GM12873 (cell line): ENCODE results near the gene PARP11.

Source experiments
- CTCF ChIP-seq: IDR thresholded peaks from 2 replicates; pipeline ENCODE4 v1.5.1; 2012; ENCODE audit warnings: low read depth, mild to moderate bottlenecking, moderate library complexity, low read length, control low read depth; ENCODE audit not compliant: insufficient read depth; ENCODE audit errors: missing control alignments

PARP11 gene

GRCh38 chr12:3795492-3796133 is 77.6 kb downstream of the PARP11 start:
- no peak for TF ChIP-seq CTCF

- no peak for TF ChIP-seq CTCF
These were observed 78.1 kb downstream of the PARP11 start for GRCh38 chr12:3795066-3795465.

- no peak for TF ChIP-seq CTCF
These were observed 80.4 kb downstream of the PARP11 start for GRCh38 chr12:3792623-3793288.

- no peak for TF ChIP-seq CTCF
These were observed 81.8 kb downstream of the PARP11 start for GRCh38 chr12:3791256-3791874.

GRCh38 chr12:3790642-3791041 is 82.6 kb downstream of the PARP11 start:
- no peak for TF ChIP-seq CTCF

- no peak for TF ChIP-seq CTCF
These were observed 83.4 kb downstream of the PARP11 start for GRCh38 chr12:3789838-3790237.

GRCh38 chr12:3777206-3777809 is 95.9 kb downstream of the PARP11 start:
- peak; percentile 71 for TF ChIP-seq CTCF
